T-helper 2 cell treated with Interferon-gamma antibody and Interleukin-4, amounts not matched to agents 100 ng/mL and 5 ng/mL, for 36 hours (primary cell): ENCODE data around the gene CLEC4D. TPM values are rescaled to one million over a fixed set of nuclear protein-coding genes. Genes with fewer than 3 reads are reported as not detected.
"Not testable (repeated sequence)": the region's sequence is repeated elsewhere in the genome, so short reads cannot be mapped to it uniquely, and the experiment has no call there.

Source experiments
- intact Hi-C: fragments of 100-400 bp; cut with micrococcal nuclease; formaldehyde crosslinking; loops from one replicate; pipeline ENCODE4 v1.15.1; 2023
- total RNA-seq: library from RNA; stranded (reverse); gene quantifications from 2 replicates; pipeline ENCODE4 v1.2.3, GENCODE V29; 2022

Gene CLEC4D
- not detected in 2 replicates for total RNA-seq

- intact Hi-C loops: no loop called here
Measured at GRCh38 chr12:8513256-8513655, at the start of gene CLEC4D. Gene CLEC4D, plus strand, starts transcription at chr12:8513503. Its CDS starts 230 bp downstream, at chr12:8513733.

- intact Hi-C loops: no loop called here
Measured at GRCh38 chr12:8465301-8465996, 47.9 kb upstream of the CLEC4D start.

- intact Hi-C loops: no loop called here
Measured at GRCh38 chr12:8466241-8466640, 47.1 kb upstream of the CLEC4D start.

GRCh38 chr12:8471090-8471489 lies 42.2 kb upstream of the CLEC4D start:
- intact Hi-C loops: no loop called here

GRCh38 chr12:8475508-8476203 lies 37.6 kb upstream of the CLEC4D start:
- intact Hi-C loops: no loop called here

- intact Hi-C loops: no loop called here
Measured at GRCh38 chr12:8482571-8483061, 30.7 kb upstream of the CLEC4D start.

- intact Hi-C loops: no loop called here
Measured at GRCh38 chr12:8483079-8483478, 30.2 kb upstream of the CLEC4D start.

GRCh38 chr12:8491646-8492530 lies 21.4 kb upstream of the CLEC4D start:
- intact Hi-C loops: no loop called here

- intact Hi-C loops: no loop called here
Measured at GRCh38 chr12:8493084-8493483, 20.2 kb upstream of the CLEC4D start.

- intact Hi-C loops: not testable (repeated sequence)
Measured at GRCh38 chr12:8495671-8496070, 17.6 kb upstream of the CLEC4D start.

- intact Hi-C loops: not testable (repeated sequence)
Measured at GRCh38 chr12:8496074-8496473, 17.2 kb upstream of the CLEC4D start.

- intact Hi-C loops: no loop called here
Measured at GRCh38 chr12:8499616-8500015, 13.7 kb upstream of the CLEC4D start.

- intact Hi-C loops: no loop called here
Measured at GRCh38 chr12:8501720-8502119, 11.6 kb upstream of the CLEC4D start.

GRCh38 chr12:8504351-8504750 lies 9.0 kb upstream of the CLEC4D start:
- intact Hi-C loops: no loop called here

- intact Hi-C loops: no loop called here
Measured at GRCh38 chr12:8507596-8507995, 5.7 kb upstream of the CLEC4D start.

- intact Hi-C loops: no loop called here
Measured at GRCh38 chr12:8508223-8508622, 5.1 kb upstream of the CLEC4D start.

GRCh38 chr12:8508910-8509841 lies 4.1 kb upstream of the CLEC4D start:
- intact Hi-C loops: no loop called here

GRCh38 chr12:8517971-8518370 lies 4.7 kb downstream of the CLEC4D start:
- intact Hi-C loops: no loop called here

- intact Hi-C loops: no loop called here
Measured at GRCh38 chr12:8519171-8519570, 5.9 kb downstream of the CLEC4D start.

GRCh38 chr12:8527250-8528130 lies 14.2 kb downstream of the CLEC4D start:
- intact Hi-C loops: no loop called here
